Natural killer cell treated with Interleukin-12 subunit alpha and Interleukin-12 subunit beta and Interleukin-15 and Interleukin-18, amount 100 ng/mL, for 72 hours (primary cell): ENCODE data around the gene CNR2. TPM values are rescaled to one million over a fixed set of nuclear protein-coding genes. Genes with fewer than 3 reads are reported as not detected.
"Not testable (repeated sequence)": the region's sequence is repeated elsewhere in the genome, so short reads cannot be mapped to it uniquely, and the experiment has no call there.

Experiments used
- ATAC-seq, 2 donors: fragments of 150-1000 bp; cut with Tn5 transposase in 1 of 2; sonication (Bioruptor Pico), chemical (Tn5 transposase) in 1 of 2; 2 replicates each; pipeline ENCODE4 v1.10.0; 2021
- DNase-seq: peaks from one replicate; pipeline ENCODE4 v3.0.0; 2022; ENCODE audit warnings: low spot score
- H3K27ac Mint-ChIP-seq, 2 donors: 1 replicate in 1 of 2; 2 replicates in 1 of 2; pipeline ENCODE4 v1.8.0; 2022; ENCODE audit warnings: mixed read lengths in 2 of 2, mild to moderate bottlenecking in 1 of 2, moderate library complexity in 1 of 2
- H3K27me3 Mint-ChIP-seq, 2 donors: 1 replicate in 1 of 2; 2 replicates in 1 of 2; pipeline ENCODE4 v1.8.0; 2022; ENCODE audit warnings: mixed read lengths in 2 of 2
- H3K36me3 Mint-ChIP-seq: one replicate; pipeline ENCODE4 v1.8.0; 2022; ENCODE audit warnings: mixed read lengths
- H3K4me1 Mint-ChIP-seq, 2 donors: 1 replicate in 1 of 2; 2 replicates in 1 of 2; pipeline ENCODE4 v1.8.0; 2022; ENCODE audit warnings: low read depth in 2 of 2, mixed read lengths in 2 of 2, mild to moderate bottlenecking in 1 of 2
- H3K4me3 Mint-ChIP-seq: one replicate; pipeline ENCODE4 v1.8.0; 2022; ENCODE audit warnings: mixed read lengths
- H3K9me3 Mint-ChIP-seq: 2 replicates; pipeline ENCODE4 v1.8.0; 2022; ENCODE audit warnings: mixed read lengths
- total RNA-seq, 2 donors: library from RNA; stranded (reverse); gene quantifications; one replicate each; pipeline ENCODE4 v1.2.3, GENCODE V29; 2022

The CNR2 gene
- total RNA-seq, 2 donors from 2014 or later, result 2.1 to 3.8 TPM

DNA sequence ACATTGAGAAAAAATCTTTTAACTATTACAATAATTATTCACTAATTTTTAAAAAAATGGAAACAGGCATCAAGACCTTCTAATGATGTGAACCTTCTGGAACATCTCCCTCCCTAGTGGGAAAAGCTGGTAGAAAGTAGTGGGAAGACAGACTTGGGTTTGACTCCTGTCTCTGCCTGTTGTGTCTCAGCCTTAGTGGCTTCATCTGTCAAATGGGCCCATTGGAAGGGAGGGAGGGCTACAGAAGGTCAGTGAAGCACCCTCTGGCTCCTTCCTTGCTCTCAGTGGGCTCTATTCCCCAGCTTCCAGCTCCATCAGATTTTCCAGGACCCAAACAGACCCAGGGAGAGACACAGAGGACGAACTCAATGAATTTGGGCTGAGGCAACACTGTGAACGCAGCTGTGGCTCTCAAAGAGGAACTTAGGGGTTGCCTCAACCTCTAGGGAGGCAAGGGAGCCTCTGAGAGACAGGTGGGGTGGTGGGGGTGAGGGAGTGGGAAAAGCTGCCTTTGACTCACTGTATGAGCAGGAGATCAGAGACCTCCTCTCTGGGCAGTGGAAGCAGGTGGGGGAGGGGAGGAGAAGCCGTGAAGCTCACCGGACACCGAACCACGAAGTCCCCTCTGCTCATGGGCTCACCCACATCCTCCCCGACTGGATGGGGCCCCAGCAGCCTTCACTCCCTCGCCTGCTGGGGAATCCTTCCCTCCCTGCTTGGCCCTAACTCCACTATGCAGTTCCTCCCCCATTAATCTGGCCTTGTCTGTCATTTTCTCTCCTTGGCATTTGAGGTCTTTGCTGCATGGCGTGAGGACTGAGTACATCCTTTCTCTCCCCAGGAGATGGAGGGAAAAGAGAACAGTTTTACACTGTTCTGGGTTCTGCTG is 4.5 kb downstream of the CNR2 start:
- Mint-ChIP-seq H3K36me3 (no peaks in the 10 kb centered on the region), H3K27me3 (peaks cover 7% of the 10 kb centered on the region in 2 donors), H3K27ac (peak overlapping the region; percentile 67 to 69), H3K4me1 (peaks cover 69 to 70% of the 10 kb centered on the region in 2 donors), H3K4me3 (peak overlapping the region; percentile 78), H3K9me3 (no peaks in the 10 kb centered on the region)
- ATAC-seq (peak; percentile 25), DNase-seq (peak; percentile 70)

DNA sequence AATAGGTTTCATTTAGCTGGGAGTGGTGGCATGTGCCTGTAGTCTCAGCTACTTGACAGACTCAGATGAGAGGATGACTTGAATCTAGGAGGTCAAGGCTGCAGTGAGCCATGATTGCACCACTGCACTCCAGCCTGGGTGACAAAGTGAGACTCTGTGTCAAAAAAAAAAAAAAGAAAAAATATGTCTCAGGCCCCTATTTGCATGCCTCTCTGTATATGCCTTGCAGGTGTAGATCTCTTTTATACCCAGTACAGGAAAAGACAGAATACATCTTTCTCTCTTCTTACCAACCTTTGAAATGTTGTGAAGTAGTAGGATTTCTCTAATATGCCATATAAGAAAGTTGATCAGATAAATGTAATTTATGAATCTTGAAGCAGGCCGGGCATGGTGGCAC is 6.4 kb downstream of the CNR2 start:
- Mint-ChIP-seq H3K4me1 (peaks cover 51 to 57% of the 10 kb centered on the region in 2 donors), H3K27me3 (peaks cover 7% of the 10 kb centered on the region in 2 donors)
- DNase-seq, result no peak

DNA sequence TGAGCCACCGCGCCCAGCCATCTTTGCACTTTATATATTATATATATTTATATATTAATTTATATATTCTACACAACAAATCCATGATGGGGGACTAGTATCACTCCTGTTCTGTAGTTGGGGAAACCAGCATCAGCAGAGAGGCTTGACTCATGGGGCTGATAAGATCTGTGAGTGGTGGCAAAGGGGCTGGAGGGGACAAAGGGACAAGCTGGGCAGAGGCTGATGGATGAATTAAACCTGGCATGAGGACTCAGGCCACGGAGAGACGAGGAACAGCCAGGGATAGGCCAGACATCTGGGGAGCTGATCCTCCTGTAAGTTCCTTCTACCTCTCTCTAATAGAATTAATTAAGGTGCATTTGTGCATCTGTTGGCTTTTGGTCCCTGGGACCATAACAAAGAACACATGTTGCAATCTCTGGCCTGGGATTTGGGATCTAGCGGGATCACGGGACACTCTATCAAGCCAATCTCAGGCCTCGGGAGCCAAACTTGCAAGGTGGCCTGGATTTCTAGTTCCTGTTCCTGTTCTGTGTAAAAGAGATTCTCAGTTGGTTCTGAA is 7.6 kb downstream of the CNR2 start:
- DNase-seq, result no peak
- Mint-ChIP-seq H3K36me3 (no peaks in the 10 kb centered on the region), H3K9me3 (no peaks in the 10 kb centered on the region), H3K4me3 (peak overlapping the region; percentile 36), H3K27ac (peak overlapping the region; percentile 12 to 35), H3K27me3 (peaks cover 14% of the 10 kb centered on the region in 2 donors), H3K4me1 (peaks cover 44 to 53% of the 10 kb centered on the region in 2 donors)
- no peak for ATAC-seq

More for the DNA sequence above, 6.4 kb downstream of the CNR2 start:
- H3K36me3 Mint-ChIP-seq, result no peaks in the 10 kb centered on the region
- no peak for ATAC-seq
- H3K9me3 Mint-ChIP-seq, result no peaks in the 10 kb centered on the region
- peak overlapping the region; percentile 27 for H3K4me3 Mint-ChIP-seq
- peak overlapping the region; percentile 35 to 75 for H3K27ac Mint-ChIP-seq

DNA sequence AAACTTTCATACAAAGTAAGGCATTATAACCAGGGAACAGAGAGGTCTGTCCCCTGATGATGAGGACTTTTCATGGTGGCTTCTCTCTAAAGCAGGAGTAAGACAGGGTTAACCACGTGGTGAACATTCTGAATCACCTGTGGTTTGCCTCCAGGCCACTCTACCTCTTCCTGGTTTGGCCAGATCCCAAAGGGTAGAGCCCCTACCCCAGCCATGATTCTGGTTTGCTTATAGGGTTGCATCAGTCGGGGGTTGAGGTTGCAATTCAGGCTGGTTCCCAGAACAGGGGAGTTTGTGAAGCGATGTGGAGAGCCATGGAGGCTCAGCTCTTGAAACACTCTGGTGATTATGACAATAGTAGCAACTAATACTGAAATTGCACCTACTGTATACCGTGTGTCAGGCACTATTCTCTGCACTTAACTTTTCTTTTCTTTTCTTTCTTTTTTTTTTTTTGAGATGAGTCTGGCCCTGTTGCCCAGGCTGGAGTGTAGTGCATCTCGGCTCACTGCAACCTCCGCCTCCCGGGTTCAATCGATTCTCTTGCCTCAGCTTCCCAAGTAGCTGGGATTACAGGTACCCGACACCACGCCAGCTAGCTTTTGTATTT is 8.3 kb downstream of the CNR2 start:
- H3K9me3 Mint-ChIP-seq, result no peaks in the 10 kb centered on the region
- peak overlapping the region; percentile 12 to 57 for H3K27ac Mint-ChIP-seq
- peak overlapping the region; percentile 36 for H3K4me3 Mint-ChIP-seq
- DNase-seq (peak; percentile 86), ATAC-seq (peak; percentile 92)
- H3K4me1 Mint-ChIP-seq, result peaks cover 45 to 53% of the 10 kb centered on the region in 2 donors
- H3K27me3 Mint-ChIP-seq, result peaks cover 18 to 21% of the 10 kb centered on the region in 2 donors
- H3K36me3 Mint-ChIP-seq, result no peaks in the 10 kb centered on the region

DNA sequence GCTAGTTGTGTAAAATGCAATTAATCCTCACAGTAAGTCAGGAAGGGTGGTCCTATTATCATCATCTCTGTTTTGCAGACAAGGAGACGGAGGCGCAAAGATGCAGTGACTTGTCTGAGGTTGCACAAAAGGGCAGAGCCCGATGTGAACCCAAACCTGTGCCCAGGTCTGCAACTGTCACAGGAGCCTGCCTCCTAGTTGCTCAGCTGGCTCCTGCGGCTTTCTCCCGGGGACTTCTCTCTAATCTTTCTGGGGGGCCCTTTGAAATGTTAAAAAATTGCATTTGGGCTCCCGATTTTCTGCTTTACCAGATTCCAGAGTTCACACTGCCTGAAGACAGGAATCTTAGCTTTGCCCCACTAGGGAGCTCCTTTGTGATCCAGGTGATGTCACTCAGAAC is 9.4 kb downstream of the CNR2 start:
- Mint-ChIP-seq H3K4me3 (peak overlapping the region; percentile 36), H3K4me1 (peaks cover 43 to 52% of the 10 kb centered on the region in 2 donors), H3K9me3 (no peaks in the 10 kb centered on the region), H3K27me3 (peaks cover 25 to 26% of the 10 kb centered on the region in 2 donors), H3K27ac (no peak overlapping the region), H3K36me3 (no peaks in the 10 kb centered on the region)
- DNase-seq, result no peak
- no peak for ATAC-seq

DNA sequence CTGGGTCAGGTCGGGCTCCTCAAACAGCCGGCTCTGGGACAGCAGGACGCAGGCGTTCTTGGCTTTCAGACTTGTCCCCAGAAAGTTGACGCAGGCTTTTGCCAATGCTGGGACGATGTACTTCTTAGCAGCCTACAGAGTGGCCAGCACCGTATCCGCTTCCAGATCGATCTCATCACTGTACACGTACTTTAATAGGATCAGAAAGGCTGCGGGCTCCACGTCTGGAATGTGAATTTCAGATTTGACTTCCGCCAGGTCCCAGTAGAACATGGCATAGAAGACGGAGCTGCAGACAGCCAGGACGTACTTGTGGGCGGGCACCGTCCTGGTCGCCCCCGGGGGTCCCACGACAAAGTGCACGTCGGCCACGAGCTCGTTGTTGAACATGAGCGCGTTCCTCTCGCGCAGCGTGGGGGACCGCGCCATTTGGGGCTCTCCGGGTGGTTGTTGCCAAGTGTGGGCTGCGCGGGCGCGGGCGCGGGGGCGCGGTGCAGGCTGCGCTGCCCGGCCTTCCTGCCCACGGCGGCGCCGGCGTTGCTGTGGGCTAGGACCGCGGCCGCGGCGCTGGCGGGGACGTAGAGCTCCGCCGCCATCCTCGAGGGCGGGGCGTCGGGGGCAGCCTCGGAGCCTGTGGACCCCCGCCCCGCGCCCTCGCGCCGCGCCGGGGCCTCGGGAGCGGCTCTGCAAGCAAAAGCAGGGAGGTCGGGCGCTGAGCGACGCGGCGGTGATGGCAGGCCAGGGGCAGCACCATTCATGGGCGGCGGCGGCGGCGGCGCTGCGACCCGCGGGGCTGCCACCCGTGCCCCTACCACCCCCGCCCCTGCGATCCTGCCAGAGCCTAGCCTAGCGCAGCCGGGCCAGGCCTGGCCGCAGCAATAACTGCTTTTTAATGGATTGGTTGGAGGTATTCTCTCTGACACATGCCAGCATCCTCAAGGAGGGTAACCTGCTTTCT is 10.6 kb downstream of the CNR2 start:
- peaks cover 25 to 26% of the 10 kb centered on the region in 2 donors for H3K27me3 Mint-ChIP-seq
- peaks cover 41 to 49% of the 10 kb centered on the region in 2 donors for H3K4me1 Mint-ChIP-seq
- peak overlapping the region; percentile 58 for H3K4me3 Mint-ChIP-seq
- no peaks in the 10 kb centered on the region for H3K9me3 Mint-ChIP-seq
- no peak for ATAC-seq
- no peaks in the 10 kb centered on the region for H3K36me3 Mint-ChIP-seq
- DNase-seq, result no peak
- no peak overlapping the region for H3K27ac Mint-ChIP-seq

DNA sequence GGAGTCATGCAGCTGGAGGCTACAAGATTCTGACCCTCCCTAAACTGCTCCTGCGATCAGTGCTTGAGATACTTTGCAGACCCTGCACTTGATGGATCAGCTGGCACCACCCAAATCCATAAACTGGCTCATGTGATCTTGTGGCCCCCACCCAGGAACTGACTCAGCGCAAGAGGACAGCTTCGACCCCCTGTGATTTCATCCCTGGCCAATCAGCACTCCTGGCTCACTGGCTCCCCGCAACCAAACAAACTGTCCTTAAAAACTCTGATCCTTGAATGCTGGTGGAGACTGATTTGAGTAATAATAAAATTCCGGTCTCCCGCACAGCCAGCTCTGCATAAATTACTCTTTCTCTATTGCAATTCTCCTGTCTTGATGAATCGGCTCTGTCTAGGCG is 13.1 kb downstream of the CNR2 start:
- H3K36me3 Mint-ChIP-seq, DNase-seq, ATAC-seq, H3K9me3 Mint-ChIP-seq: not testable (repeated sequence)
- H3K4me1 Mint-ChIP-seq, result peaks cover 41 to 46% of the 10 kb centered on the region in 2 donors
- H3K27me3 Mint-ChIP-seq, result peaks cover 28 to 37% of the 10 kb centered on the region in 2 donors
- H3K4me3 Mint-ChIP-seq, result peak overlapping the region; percentile 53
- peak overlapping the region; percentile 13 to 82 for H3K27ac Mint-ChIP-seq

DNA sequence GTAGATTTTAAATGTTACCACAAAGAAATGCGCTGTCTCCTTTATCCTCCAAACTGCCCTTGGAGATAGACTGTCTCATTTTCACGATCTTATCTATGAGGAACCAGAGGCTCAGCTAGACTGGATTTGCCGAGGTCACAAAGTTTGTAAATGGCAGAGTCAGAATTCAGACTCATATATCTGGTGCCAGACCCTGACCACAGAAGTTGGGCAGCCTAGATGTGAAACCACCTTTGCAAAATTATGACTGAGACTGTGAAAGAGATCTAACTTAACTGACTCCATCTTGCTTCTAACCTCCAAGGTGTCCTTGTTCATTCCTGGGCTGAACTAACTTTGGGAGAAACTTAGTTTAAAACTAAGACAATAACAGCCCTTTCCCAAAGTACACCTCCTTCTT is 14.1 kb downstream of the CNR2 start:
- Mint-ChIP-seq H3K4me1 (peaks cover 32 to 37% of the 10 kb centered on the region in 2 donors), H3K27ac (peak overlapping the region; percentile 80 to 82), H3K4me3 (peak overlapping the region; percentile 74), H3K36me3 (no peaks in the 10 kb centered on the region), H3K27me3 (peaks cover 28 to 29% of the 10 kb centered on the region in 2 donors), H3K9me3 (no peaks in the 10 kb centered on the region)
- DNase-seq (no peak), ATAC-seq (peak; percentile 73 to 79)

DNA sequence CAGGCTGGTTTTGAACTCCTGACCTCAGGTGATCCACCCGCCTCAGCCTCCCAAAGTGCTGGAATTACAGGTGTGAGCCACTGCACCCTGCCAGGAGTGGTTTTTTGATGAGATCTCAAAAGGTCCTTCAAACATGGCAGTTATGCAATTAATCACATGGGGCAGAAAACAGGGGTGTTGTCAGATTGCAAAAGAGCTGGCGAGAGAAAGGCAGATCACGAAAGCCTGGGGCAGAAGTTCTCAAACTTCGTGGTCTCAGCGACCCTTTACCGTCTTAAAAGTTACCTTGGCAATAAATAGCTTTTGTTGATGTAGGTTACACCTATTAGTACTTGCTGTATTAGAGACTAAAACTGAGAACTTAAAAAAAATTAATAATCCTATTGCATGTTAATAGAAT is 16.1 kb downstream of the CNR2 start:
- ATAC-seq (peak; percentile 51 to 68), DNase-seq (no peak)
- Mint-ChIP-seq H3K4me3 (peak overlapping the region; percentile 53), H3K27me3 (peaks cover 32 to 37% of the 10 kb centered on the region in 2 donors), H3K36me3 (no peaks in the 10 kb centered on the region), H3K27ac (peak overlapping the region; percentile 74 to 80), H3K4me1 (peaks cover 32 to 33% of the 10 kb centered on the region in 2 donors), H3K9me3 (no peaks in the 10 kb centered on the region)

DNA sequence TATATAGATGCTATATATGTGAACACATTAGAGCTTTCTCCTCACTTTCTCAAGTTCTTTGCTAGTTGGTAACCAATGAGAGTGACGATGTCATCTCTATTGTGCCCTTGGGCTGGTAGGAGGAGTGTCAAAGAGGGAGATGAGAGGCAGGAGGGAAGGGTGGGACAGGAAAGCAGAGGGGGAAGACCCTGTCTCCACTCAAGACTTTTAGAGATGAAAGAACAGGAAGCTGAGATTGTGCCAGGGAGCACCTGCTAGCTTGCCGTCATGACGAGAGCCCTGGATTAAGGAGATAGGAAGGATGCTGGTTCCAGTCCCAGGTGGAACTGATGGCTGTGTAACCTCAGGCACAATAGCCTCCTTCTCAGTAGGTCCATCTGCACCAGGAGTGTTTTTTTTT is 16.7 kb downstream of the CNR2 start:
- H3K4me1 Mint-ChIP-seq, result peaks cover 38% of the 10 kb centered on the region in 2 donors
- no peaks in the 10 kb centered on the region for H3K36me3 Mint-ChIP-seq
- DNase-seq (no peak), ATAC-seq (no peak)
- H3K27ac Mint-ChIP-seq, result peak overlapping the region; percentile 74 to 80
- peak overlapping the region; percentile 10 for H3K4me3 Mint-ChIP-seq
- H3K27me3 Mint-ChIP-seq, result peaks cover 34 to 42% of the 10 kb centered on the region in 2 donors
- H3K9me3 Mint-ChIP-seq, result no peaks in the 10 kb centered on the region

DNA sequence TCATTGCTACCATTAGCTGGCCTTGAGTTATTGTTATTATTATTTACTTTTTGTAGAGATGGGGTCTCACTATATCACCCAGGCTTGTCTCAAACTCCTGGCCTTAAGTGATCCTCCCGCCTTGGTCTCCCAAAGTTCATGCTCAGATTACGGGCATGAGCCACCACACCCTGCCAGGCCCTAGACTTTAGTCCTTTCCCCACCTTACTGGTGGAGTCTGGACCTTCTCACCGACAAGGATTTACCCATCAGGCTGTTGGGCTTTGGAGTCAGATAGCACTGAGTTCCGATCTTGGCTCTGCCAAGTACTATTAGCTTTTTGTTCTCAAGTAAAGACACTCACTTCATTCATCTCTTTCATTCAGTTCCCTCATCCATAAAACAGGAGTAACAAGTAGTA is 17.2 kb downstream of the CNR2 start:
- H3K4me3 Mint-ChIP-seq, result peak overlapping the region; percentile 10
- H3K36me3 Mint-ChIP-seq, result no peaks in the 10 kb centered on the region
- DNase-seq, result no peak
- H3K27me3 Mint-ChIP-seq, result peaks cover 30 to 41% of the 10 kb centered on the region in 2 donors
- no peaks in the 10 kb centered on the region for H3K9me3 Mint-ChIP-seq
- ATAC-seq, result no peak
- peaks cover 36 to 38% of the 10 kb centered on the region in 2 donors for H3K4me1 Mint-ChIP-seq
- H3K27ac Mint-ChIP-seq, result peak overlapping the region; percentile 74 to 80

DNA sequence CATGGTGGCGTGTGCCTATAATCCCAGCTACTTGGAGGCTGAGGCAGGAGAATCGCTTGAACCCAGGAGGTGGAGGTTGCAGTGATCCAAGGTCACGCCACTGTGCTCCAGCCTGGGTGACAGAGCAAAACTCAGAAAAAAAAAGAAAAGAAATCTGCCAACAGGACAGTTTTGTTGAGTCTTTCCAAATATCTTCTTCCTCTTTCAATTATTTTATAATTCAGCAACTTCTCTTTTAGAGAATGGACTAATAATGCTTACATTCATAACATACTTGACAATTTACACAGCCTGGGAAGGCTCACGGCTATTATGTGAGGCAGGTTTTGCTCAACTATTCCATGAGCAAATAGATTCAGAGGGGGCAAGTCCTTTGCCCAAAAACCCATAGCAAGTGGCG is 18.1 kb downstream of the CNR2 start:
- H3K4me1 Mint-ChIP-seq, result peaks cover 27 to 31% of the 10 kb centered on the region in 2 donors
- ATAC-seq (no peak), DNase-seq (no peak)
- H3K4me3 Mint-ChIP-seq, result no peak overlapping the region
- no peaks in the 10 kb centered on the region for H3K36me3 Mint-ChIP-seq
- H3K9me3 Mint-ChIP-seq, result no peaks in the 10 kb centered on the region
- peaks cover 23 to 32% of the 10 kb centered on the region in 2 donors for H3K27me3 Mint-ChIP-seq
- H3K27ac Mint-ChIP-seq, result no peak overlapping the region

DNA sequence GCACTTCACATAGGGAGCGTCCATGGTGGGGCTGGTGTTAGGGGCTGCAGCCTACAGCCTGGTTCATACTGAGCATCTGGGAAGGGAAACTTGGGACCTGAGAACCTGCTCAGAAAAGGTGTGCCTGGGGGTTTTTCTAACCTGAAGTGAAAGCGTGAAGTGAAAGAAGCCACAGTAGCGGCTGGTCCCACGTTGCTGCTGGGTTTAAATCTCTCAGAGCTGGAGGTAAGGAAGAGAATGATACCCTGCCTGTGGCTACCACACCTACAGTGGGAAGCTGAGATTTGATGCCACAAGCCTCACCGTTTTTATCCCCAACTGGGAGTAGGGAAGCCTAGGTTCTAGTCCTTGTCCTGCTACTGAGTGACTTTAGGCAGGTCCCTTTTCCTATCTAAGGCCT is 24.1 kb downstream of the CNR2 start:
- Mint-ChIP-seq H3K27ac (no peak overlapping the region), H3K27me3 (peaks cover 9 to 14% of the 10 kb centered on the region in 2 donors), H3K36me3 (no peaks in the 10 kb centered on the region), H3K4me1 (peaks cover 7 to 11% of the 10 kb centered on the region in 2 donors), H3K9me3 (no peaks in the 10 kb centered on the region), H3K4me3 (no peak overlapping the region)
- DNase-seq, result no peak
- ATAC-seq, result no peak
